ENCODE data around the gene CNDP2.

DNA sequence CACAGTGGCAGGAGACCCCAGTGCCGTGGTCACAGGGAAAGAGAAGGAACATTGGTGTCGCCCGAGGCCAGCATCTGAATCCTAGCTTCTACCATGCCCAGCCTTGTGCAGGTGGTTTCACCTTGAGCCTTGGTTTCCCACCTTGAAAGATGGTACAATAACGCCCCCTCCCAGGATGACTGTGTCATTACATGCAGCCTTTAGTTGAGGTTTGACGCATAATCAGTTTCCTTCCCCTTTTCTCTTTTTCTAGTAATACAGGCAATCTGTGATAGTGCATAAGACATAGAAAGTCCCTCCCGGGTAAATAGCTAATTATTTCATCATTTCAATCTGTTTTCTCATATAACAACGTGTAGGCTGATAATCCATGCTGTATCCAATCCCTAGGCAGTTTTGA is 71.7 kb downstream of the CNDP2 start:
- TF ChIP-seq, protein P1, sequence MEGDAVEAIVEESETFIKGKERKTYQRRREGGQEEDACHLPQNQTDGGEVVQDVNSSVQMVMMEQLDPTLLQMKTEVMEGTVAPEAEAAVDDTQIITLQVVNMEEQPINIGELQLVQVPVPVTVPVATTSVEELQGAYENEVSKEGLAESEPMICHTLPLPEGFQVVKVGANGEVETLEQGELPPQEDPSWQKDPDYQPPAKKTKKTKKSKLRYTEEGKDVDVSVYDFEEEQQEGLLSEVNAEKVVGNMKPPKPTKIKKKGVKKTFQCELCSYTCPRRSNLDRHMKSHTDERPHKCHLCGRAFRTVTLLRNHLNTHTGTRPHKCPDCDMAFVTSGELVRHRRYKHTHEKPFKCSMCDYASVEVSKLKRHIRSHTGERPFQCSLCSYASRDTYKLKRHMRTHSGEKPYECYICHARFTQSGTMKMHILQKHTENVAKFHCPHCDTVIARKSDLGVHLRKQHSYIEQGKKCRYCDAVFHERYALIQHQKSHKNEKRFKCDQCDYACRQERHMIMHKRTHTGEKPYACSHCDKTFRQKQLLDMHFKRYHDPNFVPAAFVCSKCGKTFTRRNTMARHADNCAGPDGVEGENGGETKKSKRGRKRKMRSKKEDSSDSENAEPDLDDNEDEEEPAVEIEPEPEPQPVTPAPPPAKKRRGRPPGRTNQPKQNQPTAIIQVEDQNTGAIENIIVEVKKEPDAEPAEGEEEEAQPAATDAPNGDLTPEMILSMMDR (IDR thresholded peaks at IDR 0.05) = no peak
- no peak for TF ChIP-seq POLR2A (IDR thresholded peaks at IDR 0.05)
